SJCRH30 (cell line): Measurements from ENCODE around the gene FAM193A. TPM values are rescaled to one million over a fixed set of nuclear protein-coding genes. Genes with fewer than 3 reads are reported as not detected.
"Not testable (repeated sequence)": the region's sequence is repeated elsewhere in the genome, so short reads cannot be mapped to it uniquely, and the experiment has no call there.

Source experiments
- DNase-seq, 2 experiments: peaks; one replicate each; pipeline ENCODE4 v3.0.0-alpha.2; 2015 to 2020
- H3K27ac ChIP-seq: fragments of 250-450 bp; sonication (Bioruptor Pico); 2 replicates; pipeline ENCODE4 v1.5.1; 2020; ENCODE audit warnings: mild to moderate bottlenecking, moderate library complexity
- H3K27me3 ChIP-seq: fragments of 250-450 bp; sonication (Bioruptor Pico); 2 replicates; pipeline ENCODE4 v1.5.1; 2020; ENCODE audit warnings: mild to moderate bottlenecking, moderate library complexity
- H3K36me3 ChIP-seq: fragments of 250-450 bp; sonication (Bioruptor Pico); 2 replicates; pipeline ENCODE4 v1.5.1; 2020; ENCODE audit warnings: mild to moderate bottlenecking, moderate library complexity
- H3K4me1 ChIP-seq: fragments of 250-450 bp; sonication (Bioruptor Pico); 2 replicates; pipeline ENCODE4 v1.5.1; 2020; ENCODE audit warnings: mild to moderate bottlenecking, moderate library complexity
- H3K4me3 ChIP-seq: fragments of 250-450 bp; sonication (Bioruptor Pico); 2 replicates; pipeline ENCODE4 v1.5.1; 2020; ENCODE audit warnings: mild to moderate bottlenecking, moderate library complexity
- H3K9me3 ChIP-seq: fragments of 250-450 bp; sonication (Bioruptor Pico); replicated peaks from 2 replicates; pipeline ENCODE4 v1.5.1; 2020; ENCODE audit warnings: mild to moderate bottlenecking, moderate library complexity
- total RNA-seq: library from RNA; depleted of rRNA; stranded (reverse); fragments of >200 nt; shearing (Covaris generic); gene quantifications from 2 replicates; pipeline ENCODE4 v1.2.3, GENCODE V29; 2014

Gene FAM193A
- total RNA-seq, 1 experiment from 2014 or later: 20.4 TPM

DNA sequence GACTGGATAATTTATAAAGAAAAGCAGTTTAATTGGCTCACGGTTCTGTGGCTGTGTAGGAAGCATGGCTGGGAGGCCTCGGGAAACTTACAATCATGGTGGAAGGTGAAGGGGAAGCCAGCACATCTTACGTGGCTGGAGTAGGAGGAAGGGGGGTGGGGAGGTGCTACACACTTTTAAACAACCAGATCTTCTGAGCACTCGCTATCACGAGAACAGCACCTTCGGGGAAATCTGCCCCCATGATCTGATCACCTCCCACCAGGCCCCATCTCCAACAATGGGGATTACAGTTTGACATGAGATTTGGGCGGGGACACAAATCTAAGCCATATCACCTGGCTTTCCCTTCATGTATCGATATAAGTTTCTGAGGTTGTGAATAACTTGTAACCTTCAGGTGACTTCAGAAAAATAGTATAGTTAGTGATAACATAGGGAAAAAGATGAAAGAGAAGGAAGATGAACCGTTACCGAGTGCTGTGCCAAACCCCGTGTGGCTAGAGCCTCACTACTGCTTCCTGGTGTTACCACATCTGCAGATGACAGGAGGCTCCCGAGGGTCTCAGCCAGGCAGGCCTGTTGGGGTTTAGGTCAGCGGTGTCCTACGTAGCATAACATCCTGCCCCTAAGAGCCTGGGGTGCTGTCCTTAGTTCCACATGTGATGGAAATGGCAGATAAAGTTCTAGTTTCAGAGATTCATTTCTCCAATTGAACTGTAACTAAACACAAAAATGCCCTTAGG lies 116.1 kb downstream of the FAM193A start:
- no peak overlapping the region for H3K27ac ChIP-seq
- no peaks in the 10 kb centered on the region for H3K4me1 ChIP-seq
- no peak for DNase-seq
- H3K36me3 ChIP-seq: peaks cover 44% of the 10 kb centered on the region
- H3K9me3 ChIP-seq: no peaks in the 10 kb centered on the region
- no peaks in the 10 kb centered on the region for H3K27me3 ChIP-seq
- H3K4me3 ChIP-seq: no peak overlapping the region

DNA sequence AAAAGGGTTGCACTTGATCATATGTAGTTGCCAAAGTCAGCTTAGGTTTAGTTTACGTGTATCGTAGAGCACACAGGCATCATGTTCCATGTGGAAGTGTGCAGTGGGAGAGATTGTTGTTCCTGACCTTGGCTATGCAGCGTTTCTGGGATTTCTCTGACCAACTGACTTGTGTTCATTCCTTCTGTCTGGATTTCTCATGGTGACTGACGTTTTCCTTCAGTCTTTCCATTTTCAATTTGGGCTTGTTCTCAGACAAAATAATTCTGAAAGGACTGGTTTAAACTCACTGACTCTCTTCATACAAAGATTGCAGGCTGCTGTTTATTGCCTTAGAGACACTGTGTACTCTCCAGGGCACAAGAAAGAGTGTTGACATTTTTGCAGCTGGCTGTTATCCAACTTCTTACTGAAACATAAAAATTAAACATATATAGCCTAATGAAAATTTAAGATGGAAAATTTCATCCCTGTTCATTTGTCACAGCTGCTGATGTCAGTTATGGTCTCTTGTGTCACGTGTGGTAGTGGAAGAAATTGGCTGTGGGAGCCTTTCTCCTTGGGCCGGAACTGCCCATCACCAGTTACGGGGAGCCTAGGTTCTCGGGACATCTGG lies 124.3 kb downstream of the FAM193A start:
- DNase-seq: no peak
- no peak overlapping the region for H3K4me3 ChIP-seq
- no peaks in the 10 kb centered on the region for H3K27me3 ChIP-seq
- H3K9me3 ChIP-seq: no peaks in the 10 kb centered on the region
- no peak overlapping the region for H3K27ac ChIP-seq
- H3K4me1 ChIP-seq: no peaks in the 10 kb centered on the region
- peaks cover 60% of the 10 kb centered on the region for H3K36me3 ChIP-seq

DNA sequence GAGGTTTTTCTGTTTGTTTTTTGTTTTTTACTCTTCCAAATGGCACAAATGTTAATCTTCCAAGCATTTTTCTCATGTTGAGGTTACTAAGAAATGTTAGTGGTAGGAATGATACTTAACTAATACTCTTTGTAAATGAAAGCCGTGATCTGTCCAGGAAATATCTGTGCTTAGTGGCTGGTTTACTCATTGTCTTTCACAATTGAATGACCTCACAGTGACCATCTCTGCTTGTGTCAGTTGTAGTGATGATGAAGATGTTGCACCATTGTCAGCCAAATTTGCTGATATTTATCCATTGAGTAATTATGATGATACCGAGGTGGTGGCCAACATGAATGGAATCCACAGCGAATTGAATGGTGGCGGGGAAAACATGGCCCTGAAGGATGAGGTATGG lies 126.2 kb downstream of the FAM193A start:
- Histone ChIP-seq H3K9me3 (no peaks in the 10 kb centered on the region), H3K4me1 (no peaks in the 10 kb centered on the region), H3K27ac (no peak overlapping the region), H3K27me3 (no peaks in the 10 kb centered on the region), H3K4me3 (no peak overlapping the region), H3K36me3 (peaks cover 59% of the 10 kb centered on the region)
- no peak for DNase-seq

DNA sequence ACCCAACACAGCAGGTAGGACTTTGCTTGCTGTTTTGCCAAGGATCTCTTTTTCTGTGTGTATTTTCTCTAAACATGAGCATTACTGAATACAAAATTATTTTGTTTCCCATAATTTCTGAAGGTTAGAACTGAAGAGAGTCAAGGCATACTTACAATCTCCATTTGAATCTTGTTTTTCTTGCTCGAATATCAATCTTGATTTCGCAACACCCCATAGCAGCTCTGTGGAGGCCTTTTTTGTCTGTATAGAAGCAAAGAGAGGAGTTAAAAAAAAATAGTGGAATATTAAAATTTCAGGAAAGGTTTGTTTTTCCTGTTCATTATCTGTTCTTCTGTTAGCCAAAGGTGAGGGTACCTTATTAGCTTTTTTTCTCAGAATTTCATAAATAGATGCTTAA lies 126.8 kb downstream of the FAM193A start:
- no peaks in the 10 kb centered on the region for H3K9me3 ChIP-seq
- peaks cover 52% of the 10 kb centered on the region for H3K36me3 ChIP-seq
- no peaks in the 10 kb centered on the region for H3K4me1 ChIP-seq
- DNase-seq: no peak
- H3K27me3 ChIP-seq: no peaks in the 10 kb centered on the region
- H3K4me3 ChIP-seq: no peak overlapping the region
- no peak overlapping the region for H3K27ac ChIP-seq

DNA sequence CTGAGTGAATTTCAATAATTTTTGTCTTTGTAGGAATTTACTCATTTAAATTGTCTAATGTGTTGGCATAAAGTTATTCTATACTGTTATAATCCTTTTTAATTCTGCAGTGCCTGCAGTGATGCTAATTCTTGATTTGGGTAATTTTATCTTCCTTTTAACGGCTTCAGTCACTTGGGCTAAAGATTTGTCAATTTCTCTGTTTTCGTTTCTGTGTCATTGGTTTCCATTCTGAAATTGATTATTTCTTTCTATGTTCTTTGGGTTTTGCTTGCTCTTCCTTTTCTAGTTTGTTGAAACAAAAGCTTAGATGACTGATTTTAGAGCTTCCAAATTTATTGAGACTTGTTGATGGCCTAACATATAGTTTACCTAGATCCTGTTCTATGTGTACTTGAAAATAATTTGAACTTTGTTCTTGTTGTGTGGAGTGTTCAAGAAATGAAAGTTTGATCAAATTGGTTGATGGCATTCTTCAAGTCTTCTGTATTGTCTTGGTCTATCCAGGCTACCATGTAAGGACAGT lies 130.3 kb downstream of the FAM193A start:
- no peak overlapping the region for H3K27ac ChIP-seq

DNA sequence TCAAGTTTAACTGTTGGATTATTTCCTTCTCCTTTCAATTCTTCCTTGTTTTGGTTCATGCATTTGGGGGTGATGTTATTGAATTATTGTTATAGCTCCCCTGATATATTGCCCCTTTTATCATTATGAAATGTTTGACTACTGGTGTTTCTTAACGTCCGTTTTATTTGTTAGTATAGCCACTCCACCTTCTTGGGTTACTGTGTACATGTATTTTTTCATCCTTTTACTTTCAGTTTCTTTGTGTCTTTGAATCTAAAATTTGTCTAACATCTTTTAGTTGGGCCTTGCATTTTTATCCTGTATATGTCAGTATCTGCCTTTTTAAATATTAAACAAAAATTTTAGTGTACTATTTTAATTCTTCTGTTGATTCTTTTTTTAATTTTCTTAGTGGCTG lies 131.0 kb downstream of the FAM193A start:
- no peaks in the 10 kb centered on the region for H3K9me3 ChIP-seq
- no peaks in the 10 kb centered on the region for H3K27me3 ChIP-seq
- H3K27ac ChIP-seq: no peak overlapping the region
- peaks cover 54% of the 10 kb centered on the region for H3K36me3 ChIP-seq
- H3K4me3 ChIP-seq: no peak overlapping the region
- H3K4me1 ChIP-seq: no peaks in the 10 kb centered on the region
- DNase-seq: no peak

More for the DNA sequence above, 130.3 kb downstream of the FAM193A start:
- H3K9me3 ChIP-seq: no peaks in the 10 kb centered on the region
- H3K27me3 ChIP-seq: no peaks in the 10 kb centered on the region
- no peak for DNase-seq
- H3K4me3 ChIP-seq: no peak overlapping the region
- no peaks in the 10 kb centered on the region for H3K4me1 ChIP-seq
- peaks cover 53% of the 10 kb centered on the region for H3K36me3 ChIP-seq

DNA sequence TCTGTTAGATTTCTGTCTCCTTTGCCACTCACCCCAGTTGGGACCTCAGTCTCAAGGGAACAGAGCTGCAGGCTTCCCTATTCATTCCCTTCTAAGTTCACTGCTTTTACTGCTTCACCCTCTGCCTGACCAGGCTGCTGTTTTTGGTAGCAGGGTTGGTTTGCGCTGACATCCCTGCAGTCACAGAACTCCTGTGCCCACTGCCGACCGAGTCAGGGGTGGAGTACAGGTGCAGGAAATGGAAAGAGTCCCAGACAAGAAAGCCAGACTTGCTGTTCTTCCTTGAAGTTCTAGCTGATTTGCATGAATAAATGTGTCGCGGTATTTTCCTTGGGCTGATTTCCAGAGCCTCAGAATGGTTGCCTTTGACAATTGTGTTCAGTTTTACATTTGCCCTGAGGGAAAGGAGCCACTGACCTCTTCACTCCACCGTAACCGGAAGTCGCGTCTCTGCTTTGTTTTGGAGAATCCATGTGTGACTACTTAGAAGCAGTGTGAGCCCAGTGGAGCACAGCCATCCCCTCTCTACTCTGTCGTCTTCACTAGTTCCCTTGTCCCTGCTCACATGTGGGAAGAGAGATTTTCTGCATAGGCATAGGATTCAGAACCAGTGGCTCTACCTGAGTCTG lies 134.9 kb downstream of the FAM193A start:
- DNase-seq: no peak
- H3K4me3 ChIP-seq: no peak overlapping the region
- peaks cover 58% of the 10 kb centered on the region for H3K36me3 ChIP-seq

DNA sequence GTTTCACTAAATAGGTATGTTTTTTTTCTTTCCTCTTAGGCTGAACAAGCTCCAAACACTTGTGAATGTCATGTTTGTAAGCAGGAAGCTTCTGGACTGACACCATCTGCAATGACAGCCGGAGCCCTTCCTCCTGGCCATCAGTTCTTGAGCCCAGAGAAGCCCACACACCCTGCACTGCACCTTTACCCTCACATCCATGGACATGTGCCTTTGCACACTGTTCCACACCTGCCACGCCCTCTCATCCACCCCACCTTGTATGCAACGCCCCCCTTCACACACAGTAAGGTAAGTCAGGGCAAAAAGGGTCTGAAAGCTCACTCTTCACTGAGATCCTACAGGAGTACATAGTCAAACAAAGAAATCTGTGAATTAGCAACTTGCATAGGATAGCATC lies 135.6 kb downstream of the FAM193A start:
- H3K36me3 ChIP-seq: peaks cover 62% of the 10 kb centered on the region
- H3K27me3 ChIP-seq: no peaks in the 10 kb centered on the region
- no peak overlapping the region for H3K4me3 ChIP-seq
- no peak overlapping the region for H3K27ac ChIP-seq
- DNase-seq: no peak
- H3K9me3 ChIP-seq: no peaks in the 10 kb centered on the region
- H3K4me1 ChIP-seq: no peaks in the 10 kb centered on the region

More for the DNA sequence above, 134.9 kb downstream of the FAM193A start:
- Histone ChIP-seq H3K27me3 (no peaks in the 10 kb centered on the region), H3K9me3 (no peaks in the 10 kb centered on the region), H3K4me1 (no peaks in the 10 kb centered on the region), H3K27ac (no peak overlapping the region)

DNA sequence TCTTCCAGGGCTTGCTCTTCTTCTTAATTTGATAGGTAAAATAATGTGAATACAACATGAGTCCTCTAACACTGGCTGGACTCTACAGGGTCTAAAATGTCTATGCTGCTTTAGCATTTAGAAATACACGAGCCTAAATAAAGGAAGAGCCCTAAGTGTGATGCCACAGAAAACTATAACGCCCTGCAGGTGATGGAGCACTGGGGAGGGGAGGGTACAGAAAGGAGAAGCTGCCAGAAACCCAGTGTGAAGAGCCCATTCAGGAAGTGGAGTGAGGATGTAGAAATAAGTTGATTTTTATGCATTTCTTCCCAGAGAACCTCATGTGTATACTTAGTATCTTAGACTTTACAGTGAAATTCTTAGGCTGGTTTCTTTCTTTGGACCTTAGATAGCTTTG lies 136.3 kb downstream of the FAM193A start:
- H3K27ac ChIP-seq: no peak overlapping the region
- H3K9me3 ChIP-seq: no peaks in the 10 kb centered on the region
- H3K36me3 ChIP-seq: peaks cover 63% of the 10 kb centered on the region
- no peaks in the 10 kb centered on the region for H3K4me1 ChIP-seq
- H3K27me3 ChIP-seq: no peaks in the 10 kb centered on the region
- DNase-seq: no peak
- H3K4me3 ChIP-seq: no peak overlapping the region

DNA sequence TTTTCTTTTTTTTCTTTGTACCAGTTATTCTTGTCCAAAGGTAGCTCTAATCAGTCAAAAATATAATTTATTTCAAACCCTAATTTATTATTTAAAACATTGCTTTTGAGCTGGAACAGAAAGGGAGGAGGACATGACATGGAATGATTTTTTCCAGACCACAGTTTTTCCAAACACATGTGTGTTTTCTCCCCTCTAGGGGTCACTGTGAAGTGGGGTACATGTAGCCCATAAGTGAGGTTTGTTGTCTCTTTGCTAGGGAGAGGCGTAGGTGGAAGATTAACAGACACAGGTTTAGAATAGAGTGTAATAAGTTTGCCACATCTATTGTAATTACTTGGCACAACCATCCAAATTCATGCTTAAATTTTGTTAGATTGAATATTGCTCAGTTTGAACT lies 136.7 kb downstream of the FAM193A start:
- peak in 1 of 2 experiments; percentile 43 for DNase-seq
- Histone ChIP-seq H3K9me3 (no peaks in the 10 kb centered on the region), H3K27me3 (no peaks in the 10 kb centered on the region), H3K4me1 (no peaks in the 10 kb centered on the region), H3K4me3 (no peak overlapping the region), H3K27ac (no peak overlapping the region), H3K36me3 (peaks cover 66% of the 10 kb centered on the region)

DNA sequence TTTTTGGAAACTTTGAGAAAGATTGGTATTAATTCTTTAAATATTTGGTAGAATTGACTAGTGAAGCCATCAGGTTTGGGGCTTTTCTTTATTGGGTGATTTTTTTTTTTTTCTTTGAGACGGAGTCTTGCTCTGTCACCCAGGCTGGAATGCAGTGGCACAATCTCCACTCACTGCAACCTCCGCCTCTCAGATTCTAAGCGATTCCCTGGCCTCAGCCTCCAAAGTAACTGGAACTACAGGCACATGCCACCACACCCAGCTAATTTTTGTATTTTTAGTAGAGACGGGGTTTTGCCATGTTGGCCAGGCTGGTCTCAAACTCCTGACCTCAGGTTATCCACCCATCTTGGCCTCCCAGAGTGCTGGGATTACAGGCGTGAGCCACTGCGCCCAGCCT lies 143.3 kb downstream of the FAM193A start:
- H3K36me3 ChIP-seq: peaks cover 45% of the 10 kb centered on the region
- DNase-seq, H3K4me3 ChIP-seq, H3K27me3 ChIP-seq, H3K4me1 ChIP-seq, H3K27ac ChIP-seq, H3K9me3 ChIP-seq: not testable (repeated sequence)

DNA sequence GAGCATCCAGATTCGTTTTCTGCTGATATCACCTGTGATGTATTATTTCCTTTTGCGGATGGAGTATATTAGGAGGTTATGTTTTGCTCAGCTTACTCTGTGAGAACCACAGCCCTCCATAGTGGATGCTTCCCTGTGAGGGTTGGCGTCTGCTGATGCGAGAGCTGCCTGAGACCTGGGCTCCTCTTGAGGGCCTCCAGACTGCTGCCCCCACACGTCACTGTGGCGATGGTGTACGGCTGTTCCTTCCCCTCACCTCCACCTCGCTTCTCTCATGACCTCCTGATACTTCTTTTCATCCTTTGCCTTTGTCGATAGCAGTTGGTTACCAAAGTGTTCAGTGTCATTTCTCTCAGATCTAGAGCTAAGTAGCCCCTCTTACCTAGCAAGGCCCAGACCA lies 148.0 kb downstream of the FAM193A start:
- Histone ChIP-seq H3K4me3 (no peak overlapping the region), H3K27ac (no peak overlapping the region), H3K4me1 (no peaks in the 10 kb centered on the region), H3K36me3 (peaks cover 38% of the 10 kb centered on the region), H3K9me3 (no peaks in the 10 kb centered on the region), H3K27me3 (no peaks in the 10 kb centered on the region)
- no peak for DNase-seq

DNA sequence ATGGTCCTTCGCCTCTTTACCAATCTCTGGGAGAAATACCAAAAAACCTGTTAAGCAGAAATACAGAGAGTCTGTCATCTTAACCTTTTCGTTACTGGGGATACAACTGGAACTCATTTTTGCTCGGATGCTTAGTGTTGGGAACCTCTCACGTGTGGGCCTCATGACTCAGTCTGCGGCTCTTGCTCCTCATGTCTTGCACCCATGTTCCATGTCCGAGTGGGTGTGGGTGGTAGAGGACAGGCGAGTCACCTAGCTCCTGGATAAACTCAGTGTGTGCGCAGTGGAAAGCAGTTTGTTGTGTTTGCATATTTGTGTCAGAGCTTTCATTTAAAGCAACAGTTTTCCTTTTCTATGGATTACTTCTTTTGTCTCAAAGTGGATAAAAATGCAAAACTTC lies 149.1 kb downstream of the FAM193A start:
- no peak overlapping the region for H3K4me3 ChIP-seq
- no peaks in the 10 kb centered on the region for H3K9me3 ChIP-seq
- no peak for DNase-seq
- H3K27me3 ChIP-seq: no peaks in the 10 kb centered on the region
- H3K4me1 ChIP-seq: no peaks in the 10 kb centered on the region
- H3K27ac ChIP-seq: no peak overlapping the region
- peaks cover 41% of the 10 kb centered on the region for H3K36me3 ChIP-seq

DNA sequence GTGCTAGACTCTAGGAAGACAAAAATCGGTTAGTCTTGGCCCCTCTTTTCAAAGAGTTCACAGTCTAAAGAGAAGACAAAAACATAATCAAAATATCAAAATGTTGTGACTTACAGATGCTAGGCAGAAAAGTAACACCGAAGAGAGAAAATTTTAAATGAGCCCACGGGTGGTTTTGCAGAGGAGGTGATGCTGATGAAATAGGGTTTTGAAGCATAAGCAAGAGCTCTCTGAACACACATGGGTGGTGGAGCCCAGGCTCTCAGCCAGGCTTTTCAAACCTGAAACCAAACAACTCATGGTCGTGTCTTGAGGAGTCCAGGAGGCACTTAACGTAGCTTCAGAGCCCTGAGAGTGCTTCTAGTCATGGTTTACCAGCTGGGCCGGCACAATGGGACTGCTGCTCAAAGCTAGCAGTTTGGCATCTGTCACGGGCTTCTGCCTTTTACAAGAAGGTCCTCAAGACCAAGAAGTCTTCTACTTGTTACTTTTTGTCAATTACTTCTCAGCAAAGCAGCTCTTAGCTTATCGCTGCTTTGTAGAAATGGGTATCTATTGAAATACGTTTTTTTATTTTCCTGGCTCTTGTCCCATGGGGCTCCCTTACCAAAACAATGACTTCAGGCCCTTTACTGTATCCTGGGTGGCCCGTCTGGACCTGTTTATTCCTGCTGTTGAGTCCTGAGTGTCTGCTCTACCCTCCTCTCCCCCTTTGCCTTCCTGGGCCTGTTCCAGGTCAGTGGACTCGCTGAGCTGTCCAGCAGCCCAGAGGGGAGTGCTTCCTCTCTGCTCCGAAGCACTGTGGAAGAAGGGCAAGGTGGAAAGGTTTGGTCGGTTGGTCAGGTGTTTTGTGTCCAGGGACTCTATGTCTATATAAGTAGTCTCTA lies 150.2 kb downstream of the FAM193A start:
- H3K36me3 ChIP-seq: peaks cover 50% of the 10 kb centered on the region

More for the DNA sequence above, 150.2 kb downstream of the FAM193A start:
- Histone ChIP-seq H3K27me3 (no peaks in the 10 kb centered on the region), H3K4me1 (no peaks in the 10 kb centered on the region), H3K27ac (no peak overlapping the region), H3K9me3 (no peaks in the 10 kb centered on the region), H3K4me3 (no peak overlapping the region)
- DNase-seq: no peak
